Uterus (tissue), 4 donors: ENCODE data around the gene EMC10. TPM values are rescaled to one million over a fixed set of nuclear protein-coding genes. Genes with fewer than 3 reads are reported as not detected.

Experiments
- DNase-seq, 2 donors: peaks; one replicate each; pipeline ENCODE4 v3.0.0-alpha.2; 2019 to 2020
- H3K27ac ChIP-seq, 2 donors: fragments of 200-600 bp; sonication (generic); 1 replicate in 1 of 2; 2 replicates in 1 of 2; pipeline ENCODE4 v1.5.1; 2016 to 2018
- H3K27me3 ChIP-seq, 2 donors: fragments of 200-600 bp; sonication (generic); one replicate each; pipeline ENCODE4 v1.5.1; 2018 to 2019; ENCODE audit warnings: control low read depth in 1 of 2
- H3K36me3 ChIP-seq, 2 donors: fragments of 200-600 bp; sonication (generic); one replicate each; pipeline ENCODE4 v1.5.1; 2019; ENCODE audit warnings: control low read depth in 1 of 2
- H3K4me1 ChIP-seq, 2 donors: fragments of 200-600 bp; sonication (generic); one replicate each; pipeline ENCODE4 v1.5.1; 2018 to 2019; ENCODE audit warnings: control low read depth in 1 of 2
- H3K4me3 ChIP-seq, 2 donors: fragments of 200-600 bp; sonication (generic); 1 replicate in 1 of 2; 2 replicates in 1 of 2; pipeline ENCODE4 v1.5.1; 2018 to 2019; ENCODE audit warnings: mild to moderate bottlenecking in 1 of 2
- H3K9me3 ChIP-seq, 2 donors: fragments of 200-600 bp; sonication (generic); one replicate each; pipeline ENCODE4 v1.5.1; 2019; ENCODE audit warnings: control low read depth in 1 of 2
- CTCF ChIP-seq, 4 experiments: fragments of 200-600 bp in 2 of 4; fragments of 450-650 bp in 2 of 4; sonication (generic) in 2 of 4; IDR thresholded peaks; one replicate each; pipeline ENCODE4 v1.5.1; 2016 to 2019; ENCODE audit warnings: antibody characterized with exemption in 4 of 4, mild to moderate bottlenecking in 2 of 4, moderate library complexity in 1 of 4
- POLR2A ChIP-seq, 2 donors: fragments of 450-650 bp; IDR thresholded peaks; one replicate each; pipeline ENCODE4 v1.6.1; 2016; ENCODE audit warnings: antibody characterized with exemption in 2 of 2, mild to moderate bottlenecking in 1 of 2, moderate library complexity in 1 of 2
- intact Hi-C: fragments of 100-400 bp; cut with DNase I; formaldehyde crosslinking; loops from one replicate; pipeline ENCODE4 v1.15.1; 2023; ENCODE audit warnings: low total_unique reads
- total RNA-seq, 4 donors: library from RNA; depleted of rRNA in 3 of 4; stranded (reverse); fragments of >200 nt in 3 of 4; gene quantifications; one replicate each; pipeline versions ENCODE4 v1.1.0 to v1.2.4, GENCODE V29; 2014 to 2023
- donor health status: DM: yes; HTN: yes; CAD: no.

The EMC10 gene
- total RNA-seq, 4 donors from 2014 or later, result 30.5 to 121 (median 45.8) TPM

- no peak overlapping the region for H3K27ac ChIP-seq
- H3K4me1 ChIP-seq, result peaks cover 0 to 4% of the 10 kb centered on the region in 2 donors
- no peaks in the 10 kb centered on the region for H3K9me3 ChIP-seq
- no peak overlapping the region for H3K4me3 ChIP-seq
- no peak for TF ChIP-seq POLR2A (IDR thresholded peaks at IDR 0.05)
- TF ChIP-seq CTCF (IDR thresholded peaks at IDR 0.05), result no peak
- no peak for DNase-seq
- H3K27me3 ChIP-seq, result no peaks in the 10 kb centered on the region
- intact Hi-C loops, result no loop called here
- no peaks in the 10 kb centered on the region for H3K36me3 ChIP-seq
These were observed 38.9 kb downstream of the EMC10 start for GRCh38 chr19:50515168-50515561.

GRCh38 chr19:50516456-50516855 is 40.1 kb downstream of the EMC10 start:
- H3K4me3 ChIP-seq, result no peak overlapping the region
- no peaks in the 10 kb centered on the region for H3K27me3 ChIP-seq
- TF ChIP-seq POLR2A (IDR thresholded peaks at IDR 0.05) (no peak), CTCF (IDR thresholded peaks at IDR 0.05) (no peak)
- H3K4me1 ChIP-seq, result no peaks in the 10 kb centered on the region
- no peak overlapping the region for H3K27ac ChIP-seq
- intact Hi-C loops, result no loop called here
- H3K36me3 ChIP-seq, result no peaks in the 10 kb centered on the region
- no peak for DNase-seq
- H3K9me3 ChIP-seq, result no peaks in the 10 kb centered on the region

- no peak for DNase-seq
- H3K9me3 ChIP-seq, result no peaks in the 10 kb centered on the region
- TF ChIP-seq POLR2A (IDR thresholded peaks at IDR 0.05) (no peak), CTCF (IDR thresholded peaks at IDR 0.05) (no peak)
- no peaks in the 10 kb centered on the region for H3K36me3 ChIP-seq
- H3K27me3 ChIP-seq, result no peaks in the 10 kb centered on the region
- no peaks in the 10 kb centered on the region for H3K4me1 ChIP-seq
- H3K27ac ChIP-seq, result no peak overlapping the region
- intact Hi-C loops, result no loop called here
- no peak overlapping the region for H3K4me3 ChIP-seq
These were observed 40.8 kb downstream of the EMC10 start for GRCh38 chr19:50516964-50517703.

GRCh38 chr19:50517704-50518075 is 41.4 kb downstream of the EMC10 start:
- H3K27ac ChIP-seq, result no peak overlapping the region
- intact Hi-C loops, result no loop called here
- H3K9me3 ChIP-seq, result no peaks in the 10 kb centered on the region
- TF ChIP-seq POLR2A (IDR thresholded peaks at IDR 0.05), result no peak
- TF ChIP-seq CTCF (IDR thresholded peaks at IDR 0.05), result no peak
- H3K36me3 ChIP-seq, result no peaks in the 10 kb centered on the region
- H3K27me3 ChIP-seq, result no peaks in the 10 kb centered on the region
- DNase-seq, result no peak
- H3K4me1 ChIP-seq, result no peaks in the 10 kb centered on the region
- H3K4me3 ChIP-seq, result no peak overlapping the region

- no peaks in the 10 kb centered on the region for H3K4me1 ChIP-seq
- no peaks in the 10 kb centered on the region for H3K9me3 ChIP-seq
- no peaks in the 10 kb centered on the region for H3K27me3 ChIP-seq
- no peak overlapping the region for H3K27ac ChIP-seq
- no peak for DNase-seq
- no peaks in the 10 kb centered on the region for H3K36me3 ChIP-seq
- no peak overlapping the region for H3K4me3 ChIP-seq
- TF ChIP-seq POLR2A (IDR thresholded peaks at IDR 0.05) (no peak), CTCF (IDR thresholded peaks at IDR 0.05) (no peak)
- intact Hi-C loops, result no loop called here
These were observed 42.0 kb downstream of the EMC10 start for GRCh38 chr19:50518091-50519005.
